ENCODE data around the gene NEO1.

NEO1 gene

DNA sequence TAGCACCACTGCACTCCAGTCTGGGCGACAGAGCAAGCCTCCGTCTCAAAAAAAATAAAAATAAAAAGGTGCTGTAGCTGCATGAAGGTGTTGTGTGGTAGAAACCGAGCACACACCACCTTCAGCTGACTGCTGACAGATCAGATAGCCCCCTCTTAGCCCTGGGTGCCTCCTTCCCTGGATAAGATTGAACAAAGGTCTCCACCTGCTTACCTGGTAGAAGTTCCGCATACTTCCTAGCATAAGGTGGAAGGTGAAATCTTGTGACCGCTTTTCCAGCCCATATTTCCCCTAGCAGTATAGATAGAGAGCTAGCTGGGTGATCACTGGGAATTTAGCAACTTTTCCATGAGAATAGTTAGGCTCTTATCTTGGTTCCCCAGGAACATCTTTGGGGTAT lies 18.7 kb upstream of the NEO1 start:
- no peak for DNase-seq

DNA sequence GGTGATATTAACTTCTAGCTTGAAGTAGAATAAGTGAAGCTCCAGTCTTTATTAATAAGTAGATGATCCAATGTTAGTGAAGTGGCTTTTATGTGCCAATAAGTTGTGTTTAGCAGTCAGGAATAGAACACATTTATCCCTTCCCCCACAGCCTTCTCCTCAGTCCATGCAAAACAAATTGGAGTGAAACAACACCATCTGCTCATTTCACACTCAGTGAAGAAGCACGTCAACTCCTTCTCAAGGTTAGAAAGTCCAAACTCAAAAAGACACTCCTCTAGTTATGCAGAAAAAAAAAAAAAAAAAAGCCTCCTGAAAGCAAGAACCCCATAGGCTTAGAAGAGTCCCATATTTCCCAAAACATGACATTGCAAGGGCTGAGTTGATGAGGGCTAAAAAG lies 18.0 kb upstream of the NEO1 start:
- no peak for DNase-seq

DNA sequence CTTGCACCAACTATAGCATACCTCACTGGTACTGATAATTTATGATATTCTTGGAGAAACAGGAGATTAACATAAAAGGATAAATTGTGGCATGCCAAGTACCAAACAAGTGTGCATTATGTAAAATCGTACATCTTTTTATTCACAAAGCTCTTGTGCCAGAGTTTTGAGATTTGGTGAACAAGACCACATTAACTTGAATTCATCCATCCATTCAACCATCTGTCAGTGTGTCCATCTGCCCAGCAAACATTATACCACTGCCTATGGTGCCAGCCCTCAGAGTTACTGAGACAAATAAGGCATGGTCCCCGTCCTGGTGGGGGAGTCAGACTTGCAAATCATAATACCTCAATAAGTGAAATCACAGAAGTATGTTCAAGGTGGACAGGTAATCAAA lies 17.0 kb upstream of the NEO1 start:
- no peak for DNase-seq

DNA sequence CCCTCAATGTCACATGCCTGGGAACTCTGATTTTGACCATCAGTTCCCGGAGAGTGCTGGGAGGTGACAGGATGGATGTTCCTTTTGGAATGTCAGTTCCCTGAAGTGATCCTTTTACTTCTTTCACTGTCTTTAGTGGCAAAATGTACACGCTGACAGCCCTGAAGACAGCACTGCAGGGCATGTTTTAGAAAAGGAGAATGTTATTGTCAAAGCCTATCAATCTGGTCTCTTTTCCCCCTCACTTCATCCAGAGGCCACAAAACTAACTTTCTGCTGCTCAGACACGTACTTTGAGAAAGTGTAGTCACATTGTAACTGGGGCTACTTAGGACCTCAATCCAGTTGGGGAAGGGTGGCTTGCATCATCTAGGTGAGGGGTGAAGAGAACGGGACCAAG lies 14.0 kb upstream of the NEO1 start:
- no peak for DNase-seq

DNA sequence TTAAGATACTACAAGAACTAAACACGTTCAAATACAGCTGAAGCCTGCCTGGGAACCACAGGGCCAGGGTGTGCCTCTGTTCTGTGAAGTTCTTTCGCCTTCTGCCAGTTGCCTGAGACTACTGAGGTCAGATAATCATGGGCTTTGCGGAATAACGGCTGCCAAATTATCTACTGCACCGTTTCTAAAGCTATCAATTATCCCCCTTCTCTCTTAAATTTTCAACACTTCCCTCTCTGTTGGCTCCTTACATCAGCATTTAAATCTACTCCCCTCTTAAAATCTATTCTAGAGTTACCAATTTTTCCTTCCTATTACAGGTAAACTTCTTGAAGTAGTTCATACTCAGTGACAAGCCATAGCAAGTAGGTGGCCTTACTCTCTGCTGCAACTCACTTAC lies 6.2 kb upstream of the NEO1 start:
- no peak for DNase-seq

DNA sequence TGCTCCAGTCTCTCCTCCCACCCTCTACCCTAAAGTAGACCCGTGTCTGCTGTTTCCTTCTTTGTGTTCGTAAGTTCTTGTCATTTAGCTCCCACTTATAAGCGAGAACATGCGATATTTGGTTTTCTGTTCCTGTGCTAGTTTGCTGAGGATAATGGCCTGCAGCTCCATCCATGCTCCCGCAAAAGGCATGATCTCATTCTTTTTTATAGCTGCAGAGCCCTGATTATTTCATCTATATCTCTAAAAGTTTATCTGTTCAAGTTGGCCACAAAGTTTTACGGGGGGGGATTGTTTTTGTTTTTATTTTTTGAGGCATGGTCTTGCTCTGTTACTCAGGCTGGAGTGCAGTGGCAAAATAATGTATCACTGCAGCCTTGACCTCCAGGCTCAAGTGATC lies 4.4 kb upstream of the NEO1 start:
- DNase-seq: no peak

DNA sequence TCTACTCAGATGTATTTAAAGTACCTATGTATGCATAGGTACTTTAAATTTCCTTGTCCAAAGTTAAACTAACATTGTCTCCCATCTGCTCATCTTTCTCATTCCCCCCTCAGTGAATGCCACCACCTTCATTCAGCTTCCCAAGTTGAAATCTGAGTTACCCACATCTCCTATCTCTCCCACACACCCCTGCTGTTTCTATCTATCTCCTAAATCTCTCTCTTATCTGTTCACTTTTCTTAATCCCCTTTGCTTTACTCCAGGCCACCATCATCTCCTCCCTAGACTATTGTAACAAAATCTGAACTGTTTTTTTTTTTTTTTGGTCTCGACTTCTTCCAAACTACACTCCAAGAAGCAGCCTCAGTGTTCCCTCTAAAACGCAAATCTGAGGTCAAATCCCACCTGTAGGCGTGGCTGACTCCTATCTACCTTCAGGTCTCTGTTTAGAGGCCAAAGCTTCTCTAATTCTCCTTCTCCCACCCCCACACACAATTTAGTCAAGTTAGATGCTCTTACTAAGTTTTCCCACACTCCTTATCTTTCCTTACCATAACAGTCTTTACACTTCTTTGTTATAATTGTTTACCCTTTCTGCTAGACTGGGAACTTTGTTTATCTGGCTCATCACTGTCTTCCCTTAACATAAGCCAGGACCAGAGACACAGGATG lies 3.5 kb upstream of the NEO1 start:
- DNase-seq: no peak

DNA sequence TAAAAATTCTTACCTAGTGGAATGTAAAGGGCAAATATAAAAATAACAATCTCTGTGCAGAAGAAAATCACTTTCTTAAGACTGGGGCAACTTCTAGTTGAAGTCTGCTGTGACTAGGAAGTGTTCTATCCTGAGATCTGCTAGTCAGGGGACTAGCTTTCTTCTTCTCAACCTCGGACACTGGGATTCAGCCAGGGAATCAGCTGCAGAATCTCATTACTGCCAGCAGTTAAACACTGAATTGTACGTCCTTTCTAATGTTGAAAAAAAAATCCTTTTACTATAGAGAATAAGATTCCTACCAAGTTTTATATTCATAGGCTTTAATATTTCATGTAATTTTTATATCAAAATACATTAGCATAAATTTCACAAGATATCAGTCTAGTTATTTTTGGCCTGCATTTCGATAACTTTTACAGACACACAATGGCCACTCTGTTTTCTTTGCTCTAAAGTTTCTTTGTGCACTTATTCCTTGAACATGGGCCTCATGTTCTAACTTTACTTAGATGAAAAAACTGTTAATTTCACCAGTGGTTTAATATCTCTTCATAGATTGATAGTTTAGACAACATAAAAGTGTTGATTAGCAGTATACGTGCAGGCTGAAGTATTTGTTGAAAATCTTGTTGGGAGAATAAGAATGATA lies 2.6 kb upstream of the NEO1 start:
- no peak for DNase-seq

DNA sequence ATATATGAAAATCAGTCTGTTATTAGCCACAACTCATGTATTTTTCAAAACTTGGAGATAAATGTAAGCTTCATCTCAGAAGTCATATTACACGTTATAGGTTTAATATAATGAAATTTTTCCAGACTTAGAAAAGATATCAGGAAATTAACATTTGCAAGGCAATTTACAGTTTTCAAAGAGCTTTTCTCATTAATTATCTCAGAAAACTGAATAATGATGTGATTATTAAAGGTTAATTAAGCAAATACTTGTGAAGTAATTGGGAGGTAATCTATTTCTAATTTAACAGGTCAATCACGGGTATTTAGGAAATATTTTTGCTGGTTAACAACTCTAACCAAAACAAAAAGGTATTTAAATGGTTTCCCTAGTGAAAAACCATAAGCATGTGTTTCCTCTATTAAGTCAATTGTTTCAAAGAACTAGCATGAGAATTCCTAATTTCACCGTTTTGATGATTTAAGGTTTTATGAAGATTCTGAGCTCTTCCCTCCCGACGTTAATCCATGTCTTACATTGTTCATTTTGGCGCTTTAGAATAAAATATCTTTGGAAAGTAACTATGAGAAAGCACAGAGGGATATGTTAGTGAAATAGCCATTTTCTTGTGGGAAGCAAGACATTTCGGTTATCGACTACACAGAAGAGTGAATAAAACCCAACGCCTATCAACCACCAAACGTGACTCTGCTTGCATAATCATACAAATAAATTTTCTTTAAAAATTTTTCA lies 1.5 kb upstream of the NEO1 start:
- no peak for DNase-seq

DNA sequence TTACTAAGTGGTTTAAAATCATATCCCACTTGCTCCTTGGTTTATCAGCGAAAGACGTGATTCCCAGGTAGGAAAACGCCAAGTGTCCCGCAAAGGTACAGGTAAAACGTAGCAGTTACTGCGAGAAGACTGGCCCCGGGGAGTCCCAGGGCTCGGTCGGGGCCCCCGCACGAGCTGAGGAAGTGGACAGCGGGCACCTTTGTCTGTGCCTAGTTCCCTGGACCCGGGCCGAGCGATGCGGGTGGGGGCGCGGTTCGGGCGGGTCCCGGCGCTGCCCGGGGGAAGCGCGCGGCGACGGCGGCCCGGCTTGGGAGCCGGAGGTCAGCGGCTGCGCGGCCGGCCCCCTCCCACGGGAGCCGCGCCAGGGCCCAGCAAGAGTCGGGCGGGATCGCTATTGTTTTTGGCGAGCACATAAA lies 864 bp upstream of the NEO1 start:
- no peak for DNase-seq

DNA sequence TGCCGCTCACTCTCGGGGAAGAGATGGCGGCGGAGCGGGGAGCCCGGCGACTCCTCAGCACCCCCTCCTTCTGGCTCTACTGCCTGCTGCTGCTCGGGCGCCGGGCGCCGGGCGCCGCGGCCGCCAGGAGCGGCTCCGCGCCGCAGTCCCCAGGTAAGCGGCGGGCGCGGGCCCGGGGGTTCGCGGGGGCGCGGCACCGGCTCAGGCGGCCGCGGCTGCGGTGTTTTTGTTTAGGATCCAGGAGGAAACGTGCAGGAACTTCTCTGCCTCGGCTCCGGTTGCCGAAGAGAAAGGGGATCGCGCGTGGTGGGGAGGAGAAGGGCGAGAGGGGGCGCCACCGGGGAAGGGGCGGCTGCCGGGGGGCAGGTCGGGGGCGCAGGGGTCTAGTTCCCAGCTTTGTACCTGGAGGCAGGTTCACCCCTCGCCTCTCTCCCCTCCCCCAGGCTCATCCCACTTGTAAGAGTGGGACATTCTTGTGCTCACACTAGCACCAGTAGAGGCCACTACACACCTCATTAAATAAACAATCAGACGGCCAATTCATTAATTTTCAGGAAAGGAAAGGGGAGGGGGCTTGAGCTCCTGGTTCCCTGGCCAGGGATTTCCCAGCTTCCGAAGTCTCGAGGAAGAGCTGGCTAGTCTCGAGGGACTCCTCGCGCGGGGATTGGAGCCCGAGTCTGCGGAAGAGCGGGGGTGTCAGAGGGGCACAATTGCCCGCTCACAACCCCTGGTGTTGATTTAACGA lies 562 bp downstream of the NEO1 start:
- DNase-seq: peak; percentile 9 to 21 (median 19)

DNA sequence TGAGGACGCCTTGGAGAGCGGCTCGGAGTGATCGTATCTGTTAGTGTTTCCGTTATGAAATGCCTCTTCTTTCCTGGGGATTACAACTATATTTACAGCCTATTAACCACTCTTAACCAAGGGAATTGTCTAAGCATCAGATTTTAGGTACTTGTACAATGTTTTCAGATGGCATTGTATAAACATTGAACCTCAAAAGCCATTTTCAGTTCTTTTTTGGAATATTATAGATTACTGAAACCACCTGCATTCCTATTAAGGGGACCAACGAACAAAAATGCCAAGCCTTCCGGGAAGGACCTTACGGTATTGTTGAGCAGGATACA lies 1.1 kb downstream of the NEO1 start:
- DNase-seq: no peak

DNA sequence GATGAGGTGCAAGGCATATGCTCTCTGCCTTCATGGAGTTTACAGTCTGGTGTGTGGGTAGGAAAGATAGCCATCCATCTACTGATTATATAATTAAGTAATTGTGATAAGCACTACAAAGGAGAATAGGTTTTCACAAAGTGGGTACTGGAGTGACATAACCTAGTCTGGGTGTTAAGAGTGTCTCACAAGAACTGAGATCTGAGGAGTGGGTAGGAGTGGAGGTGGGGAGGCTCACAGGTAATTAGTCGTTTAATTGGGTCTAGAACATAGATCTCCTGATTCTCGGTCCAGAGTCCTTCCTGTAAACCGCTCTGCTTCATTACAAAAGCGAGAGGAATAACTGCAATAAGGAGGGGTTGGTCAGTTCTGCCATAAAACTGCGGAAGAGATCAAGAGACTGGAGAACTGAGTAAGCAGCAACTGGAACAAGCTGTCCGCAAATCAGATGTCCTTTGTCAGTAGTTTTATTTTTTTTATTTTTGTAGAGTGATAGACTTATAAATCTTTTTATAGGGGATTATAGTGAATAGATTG lies 2.2 kb downstream of the NEO1 start:
- no peak for DNase-seq

DNA sequence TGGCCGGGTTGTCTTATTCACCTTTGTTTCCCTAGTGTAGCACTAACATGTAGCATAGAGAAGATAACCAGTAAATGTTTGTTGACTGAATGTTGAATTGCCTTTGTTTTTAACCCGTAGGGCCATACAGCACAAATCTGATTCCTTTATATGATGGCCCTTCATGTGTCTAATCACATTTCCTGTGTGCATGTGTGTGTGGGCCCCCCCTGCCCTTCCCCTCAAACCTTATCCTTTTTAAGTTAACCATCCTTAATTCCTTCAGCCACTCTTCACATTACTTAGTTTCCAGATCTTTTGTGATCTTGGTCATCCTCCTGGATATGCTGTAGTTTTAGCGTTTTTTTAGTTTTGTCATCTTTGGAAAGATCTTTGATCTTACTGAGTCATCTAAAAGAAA lies 4.2 kb downstream of the NEO1 start:
- DNase-seq: no peak

DNA sequence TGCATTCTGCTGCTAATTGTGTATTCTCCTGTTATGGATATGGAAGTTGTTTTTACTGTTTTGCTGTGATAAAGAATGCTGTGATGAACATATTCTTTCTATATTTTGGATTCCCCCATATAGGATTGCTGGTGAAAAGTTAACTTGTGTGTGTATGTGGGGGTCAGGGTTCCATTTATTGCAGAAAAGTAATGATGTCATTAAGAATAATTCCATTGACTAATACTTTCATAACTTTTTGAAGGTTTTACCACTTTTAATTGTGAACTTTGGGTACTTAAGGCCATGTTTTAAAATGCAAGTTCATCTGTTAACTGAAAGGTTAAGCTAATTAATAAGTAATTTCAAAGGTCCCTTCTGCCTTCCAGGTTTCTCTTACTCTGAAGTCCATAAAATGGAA lies 6.2 kb downstream of the NEO1 start:
- DNase-seq: no peak

DNA sequence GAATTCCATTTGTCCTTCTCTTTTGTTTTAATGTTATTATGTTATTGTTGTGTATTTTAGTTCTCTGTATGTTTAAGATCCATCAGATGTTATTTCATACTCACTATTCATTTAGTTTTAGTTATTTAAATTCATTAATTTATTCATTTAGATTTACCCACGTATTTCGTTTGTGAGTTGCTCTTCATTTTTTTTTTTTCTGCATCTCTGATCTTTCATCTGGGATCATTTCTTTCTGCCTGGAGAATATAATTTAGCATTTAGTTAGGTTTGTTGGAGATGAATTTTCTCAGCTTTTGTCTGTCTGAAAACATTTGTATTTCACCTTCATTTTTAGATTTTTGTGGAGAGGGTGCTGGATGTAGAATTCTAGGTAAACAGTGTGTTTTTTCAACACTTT lies 12.9 kb downstream of the NEO1 start:
- no peak for DNase-seq

DNA sequence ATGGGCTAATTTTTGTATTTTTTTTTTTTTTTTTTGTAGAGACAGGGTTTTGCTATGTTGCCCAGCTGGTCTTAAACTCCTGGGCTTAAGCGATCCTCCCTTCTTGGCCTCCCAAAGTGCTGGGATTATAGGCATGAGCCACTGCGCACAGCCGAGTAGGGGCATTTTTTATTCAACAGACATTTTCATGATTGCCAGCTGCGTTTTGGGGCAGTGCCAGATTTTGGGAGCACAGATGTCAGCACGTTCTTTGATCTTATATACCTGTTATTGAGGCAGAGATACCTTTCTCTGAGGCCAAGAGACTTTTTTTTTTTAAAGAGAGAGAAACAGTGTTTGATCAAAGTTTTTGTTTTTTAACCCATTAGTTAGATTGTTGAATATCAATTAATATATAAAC lies 16.8 kb downstream of the NEO1 start:
- no peak for DNase-seq

DNA sequence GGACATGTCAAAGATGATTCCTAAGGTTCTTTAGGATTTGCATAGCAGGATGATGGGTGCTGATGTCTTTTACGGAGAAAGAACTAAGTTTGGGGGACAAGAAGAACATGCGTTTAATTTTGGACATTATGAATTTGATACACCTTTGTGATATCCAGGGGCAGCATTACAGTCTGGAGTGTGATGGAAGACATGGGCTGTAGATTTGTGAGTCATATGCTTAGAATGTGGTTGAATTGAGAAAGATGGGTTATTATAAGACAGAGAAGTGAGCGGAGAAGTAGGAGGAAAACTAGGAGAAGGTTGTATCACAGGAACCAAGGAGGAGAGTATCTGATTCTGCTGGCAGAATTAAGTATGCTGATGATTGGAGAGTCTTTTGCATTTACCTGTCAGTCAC lies 20.6 kb downstream of the NEO1 start:
- DNase-seq: no peak

DNA sequence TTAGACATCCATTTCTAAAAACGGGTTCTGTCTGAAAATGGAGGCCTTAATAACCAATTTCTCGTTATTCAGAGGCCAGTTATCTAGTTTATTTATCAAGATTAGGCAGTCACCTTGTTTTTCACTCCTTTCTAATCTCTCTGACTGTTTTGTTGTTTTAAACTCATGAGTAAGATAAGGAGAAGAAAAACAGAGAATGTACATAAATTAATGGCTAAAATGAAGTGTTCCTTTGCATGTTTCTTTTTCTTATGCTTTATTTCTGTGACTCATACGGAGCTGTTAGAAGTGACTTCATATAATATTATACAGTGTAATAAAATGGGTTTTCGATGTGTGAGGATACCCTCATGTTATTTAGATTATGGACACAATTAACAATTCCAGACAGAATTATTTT lies 22.0 kb downstream of the NEO1 start:
- no peak for DNase-seq

DNA sequence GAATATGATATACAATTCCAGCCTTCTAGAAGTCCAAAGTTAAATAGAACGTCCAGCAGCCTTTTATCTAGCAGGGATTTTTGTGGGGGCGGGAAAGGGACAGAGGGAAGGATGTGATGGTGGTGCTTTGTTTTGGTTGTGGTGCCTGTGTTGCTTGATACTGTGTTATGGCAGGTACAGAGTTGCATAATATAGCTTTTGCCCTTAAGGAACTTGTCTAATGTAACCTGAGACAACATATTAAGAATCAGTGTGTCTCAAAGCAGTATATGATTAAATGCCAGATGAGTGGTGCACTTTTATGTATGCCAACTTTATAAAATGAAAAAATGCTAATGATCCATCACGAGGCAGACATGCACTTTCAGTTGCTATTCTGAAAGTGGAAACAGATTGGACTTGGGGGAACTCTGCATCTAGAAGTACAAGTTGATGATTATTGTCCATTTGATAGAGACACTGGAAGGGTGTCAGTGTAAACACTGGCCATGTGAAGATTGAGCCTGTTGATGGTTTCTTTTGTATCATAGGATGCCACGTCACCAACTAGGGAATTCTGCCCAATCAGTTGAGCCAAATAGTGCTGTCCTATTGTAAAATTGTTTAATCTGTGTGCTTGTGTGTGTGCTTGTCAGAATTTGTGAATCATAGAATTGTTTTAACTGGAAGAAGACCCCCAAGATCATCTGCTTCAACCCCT lies 23.0 kb downstream of the NEO1 start:
- DNase-seq: no peak

DNA sequence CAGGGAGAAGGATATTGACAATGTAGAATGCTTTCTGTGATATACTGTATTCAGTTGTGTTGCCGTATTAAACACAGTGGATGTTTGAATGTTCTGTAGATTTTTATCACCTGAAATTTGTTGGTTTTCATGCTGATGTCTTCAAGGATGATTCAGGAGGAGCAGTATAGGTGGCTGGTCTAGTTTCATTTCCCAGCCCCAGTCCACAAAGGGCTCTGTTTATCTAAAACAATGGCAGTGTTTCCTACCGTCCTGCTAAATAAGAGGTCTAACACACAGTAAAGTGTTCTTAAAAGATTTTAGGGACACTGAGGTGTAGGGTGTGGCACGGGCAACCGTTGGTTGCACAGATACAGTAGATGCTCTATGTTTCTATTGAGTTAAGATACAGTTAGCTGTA lies 26.0 kb downstream of the NEO1 start:
- no peak for DNase-seq

DNA sequence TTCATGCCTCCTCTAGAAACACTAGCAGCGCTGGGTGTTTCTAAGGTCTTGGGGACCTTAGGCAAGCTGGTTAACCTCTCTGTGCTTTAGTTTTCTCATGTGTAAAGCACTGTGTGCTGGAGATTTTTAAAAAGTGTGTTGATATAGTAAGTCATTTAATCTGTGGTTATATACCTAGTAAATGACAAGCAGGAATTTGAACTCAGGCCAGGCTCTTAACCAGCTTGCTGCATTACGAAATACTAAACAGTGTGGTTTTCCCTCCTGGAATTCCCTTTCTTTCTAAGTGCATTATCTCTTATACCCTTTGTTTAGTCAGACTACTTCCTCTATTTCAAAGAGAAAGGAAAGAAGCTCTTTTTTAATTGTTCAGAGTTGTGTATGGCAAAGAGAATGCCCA lies 26.5 kb downstream of the NEO1 start:
- DNase-seq: peak; percentile 73 to 91 (median 90)

DNA sequence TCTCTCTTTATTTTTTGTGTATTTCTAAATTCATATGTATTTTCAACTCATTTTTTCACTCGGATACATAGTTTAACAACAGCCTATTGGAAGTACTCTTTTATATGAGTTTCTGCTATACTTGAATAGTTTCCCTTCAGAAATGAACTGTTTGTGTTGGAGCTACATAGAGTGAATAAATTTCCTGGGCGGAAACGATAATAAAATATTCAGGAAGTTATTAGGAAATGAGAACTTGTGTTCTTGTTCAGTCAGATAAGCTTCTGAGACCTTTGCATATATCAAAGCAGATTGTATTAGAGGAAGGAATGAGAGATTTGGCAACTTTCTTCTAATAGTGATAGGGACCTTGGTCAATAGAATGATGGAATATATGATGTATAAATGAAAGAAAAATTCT lies 27.3 kb downstream of the NEO1 start:
- DNase-seq: peak in 2 of 3 donors; percentile 9 to 29
